ENCODE results near the gene DISP3.
A peak's percentile ranks its signal among the peaks of the same experiment; 100 is the strongest.

Gene DISP3

GRCh38 chr1:11478571-11479374 is at the start of gene DISP3:
TSS of gene DISP3 (plus strand) at chr1:11479155. CDS start at chr1:11500993, 21,838 bp downstream.
- peak; percentile 74 for DNase-seq

GRCh38 chr1:11429226-11429625 is 49.7 kb upstream of the DISP3 start:
- DNase-seq: no peak

- DNase-seq: no peak
Measured at GRCh38 chr1:11429935-11430334, 49.0 kb upstream of the DISP3 start.

GRCh38 chr1:11431941-11432507 is 46.9 kb upstream of the DISP3 start:
- DNase-seq: no peak

GRCh38 chr1:11432526-11432925 is 46.4 kb upstream of the DISP3 start:
- no peak for DNase-seq

- DNase-seq: no peak
Measured at GRCh38 chr1:11434501-11434900, 44.5 kb upstream of the DISP3 start.

- DNase-seq: no peak
Measured at GRCh38 chr1:11434926-11435325, 44.0 kb upstream of the DISP3 start.

- DNase-seq: no peak
Measured at GRCh38 chr1:11438996-11439395, 40.0 kb upstream of the DISP3 start.

- no peak for DNase-seq
Measured at GRCh38 chr1:11441211-11441952, 37.6 kb upstream of the DISP3 start.

- DNase-seq: no peak
Measured at GRCh38 chr1:11443043-11443442, 35.9 kb upstream of the DISP3 start.

- no peak for DNase-seq
Measured at GRCh38 chr1:11443961-11444658, 34.8 kb upstream of the DISP3 start.

GRCh38 chr1:11444907-11445306 is 34.0 kb upstream of the DISP3 start:
- no peak for DNase-seq

GRCh38 chr1:11447903-11448302 is 31.1 kb upstream of the DISP3 start:
- no peak for DNase-seq

GRCh38 chr1:11448373-11449099 is 30.4 kb upstream of the DISP3 start:
- DNase-seq: no peak

- no peak for DNase-seq
Measured at GRCh38 chr1:11449100-11449403, 29.9 kb upstream of the DISP3 start.

GRCh38 chr1:11450310-11450709 is 28.6 kb upstream of the DISP3 start:
- no peak for DNase-seq

GRCh38 chr1:11453742-11454491 is 25.0 kb upstream of the DISP3 start:
- no peak for DNase-seq

- DNase-seq: no peak
Measured at GRCh38 chr1:11455967-11456570, 22.9 kb upstream of the DISP3 start.

GRCh38 chr1:11456965-11457364 is 22.0 kb upstream of the DISP3 start:
- DNase-seq: no peak

- no peak for DNase-seq
Measured at GRCh38 chr1:11458811-11459275, 20.1 kb upstream of the DISP3 start.

GRCh38 chr1:11461531-11462137 is 17.3 kb upstream of the DISP3 start:
- no peak for DNase-seq

All from stimulated activated CD4-positive, alpha-beta T cell treated with anti-CD3 and anti-CD28 coated beads, Interleukin-4, amount 100 ng/mL, for 1 hour (primary cell).